ENCODE data around the gene FXYD3.

FXYD3 gene, protein sequence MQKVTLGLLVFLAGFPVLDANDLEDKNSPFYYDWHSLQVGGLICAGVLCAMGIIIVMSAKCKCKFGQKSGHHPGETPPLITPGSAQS

DNA sequence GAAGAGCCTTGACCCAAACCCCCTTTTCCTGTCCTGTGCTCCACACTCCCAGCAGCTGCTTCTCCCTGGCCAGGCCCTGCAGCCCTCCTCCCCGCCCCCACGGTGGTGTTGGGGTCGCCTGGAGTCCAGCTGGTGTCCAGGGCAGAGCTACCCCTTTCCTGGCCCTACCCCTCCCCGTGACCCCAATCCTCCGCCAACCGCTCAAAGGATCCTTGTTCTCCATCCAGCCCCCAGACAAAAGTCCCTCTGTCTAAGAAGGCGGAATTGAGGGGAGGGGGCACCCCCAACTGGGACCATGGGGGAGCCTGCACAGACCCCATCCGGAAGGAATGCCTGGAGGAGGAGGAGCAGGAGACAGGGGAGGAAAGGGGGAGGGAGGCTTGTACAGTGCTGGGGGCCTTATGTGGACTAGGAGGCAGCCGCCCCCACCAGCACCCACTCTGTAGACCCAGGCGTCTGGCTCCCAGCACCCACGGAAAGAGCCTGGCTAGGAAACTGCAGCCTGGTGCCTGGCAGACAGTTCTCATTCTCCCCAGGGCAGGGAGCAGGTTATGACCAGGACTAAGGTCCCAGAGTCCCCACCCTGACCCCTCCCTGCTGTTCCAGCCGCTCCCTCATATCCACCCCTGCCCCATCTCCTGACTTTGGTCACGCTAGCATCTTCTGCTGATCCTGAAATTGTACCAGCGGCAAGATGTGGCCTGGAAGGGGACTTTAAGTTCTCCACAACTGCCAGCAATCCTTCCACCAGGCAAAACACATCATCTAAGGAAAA lies at the start of gene FXYD3:
TSS of gene FXYD3 (plus strand) at position 647 of the 775 bp plus-strand sequence. CDS start 3,554 bp downstream, outside the sequence.
- H3K36me3 ChIP-seq (ENCODE audit: insufficient read depth, low read length) = no peaks in the 10 kb centered on the region
- H3K9me3 ChIP-seq (ENCODE audit: low read length) = no peaks in the 10 kb centered on the region
- H2AFZ ChIP-seq (ENCODE audit: low read depth, low read length) = peak within 1 kb of the TSS; percentile 64
- peaks cover 11% of the 10 kb centered on the region for H3K4me1 ChIP-seq (ENCODE audit: insufficient read depth, low read length)
- no peak within 1 kb of the TSS for H3K4me3 ChIP-seq (ENCODE audit: low read length)
- peaks cover 20% of the 10 kb centered on the region for H3K27me3 ChIP-seq (ENCODE audit: insufficient read depth, low read length)

DNA sequence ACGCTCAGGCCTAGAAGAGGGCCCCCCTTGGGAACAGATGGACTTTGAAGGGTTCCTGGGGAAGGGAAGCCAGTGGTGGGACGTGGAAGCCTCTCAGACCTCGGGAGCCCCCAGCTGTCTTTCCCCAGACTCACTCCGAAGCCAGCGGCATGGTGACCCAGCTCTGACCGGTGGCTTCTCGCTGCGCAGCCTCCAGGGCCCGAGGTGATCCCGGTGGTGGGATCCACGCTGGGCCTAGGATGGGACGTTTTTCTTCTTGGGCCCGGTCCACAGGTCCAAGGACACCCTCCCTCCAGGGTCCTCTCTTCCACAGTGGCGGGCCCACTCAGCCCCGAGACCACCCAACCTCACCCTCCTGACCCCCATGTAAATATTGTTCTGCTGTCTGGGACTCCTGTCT lies 49.5 kb upstream of the FXYD3 start:
- H3K9me3 ChIP-seq (ENCODE audit: low read length) = peaks cover 3% of the 10 kb centered on the region
- H3K27me3 ChIP-seq (ENCODE audit: insufficient read depth, low read length) = no peaks in the 10 kb centered on the region
- no peaks in the 10 kb centered on the region for H3K36me3 ChIP-seq (ENCODE audit: insufficient read depth, low read length)
- no peak overlapping the region for H2AFZ ChIP-seq (ENCODE audit: low read depth, low read length)
- H3K4me3 ChIP-seq (ENCODE audit: low read length) = no peak overlapping the region
- no peaks in the 10 kb centered on the region for H3K4me1 ChIP-seq (ENCODE audit: insufficient read depth, low read length)

DNA sequence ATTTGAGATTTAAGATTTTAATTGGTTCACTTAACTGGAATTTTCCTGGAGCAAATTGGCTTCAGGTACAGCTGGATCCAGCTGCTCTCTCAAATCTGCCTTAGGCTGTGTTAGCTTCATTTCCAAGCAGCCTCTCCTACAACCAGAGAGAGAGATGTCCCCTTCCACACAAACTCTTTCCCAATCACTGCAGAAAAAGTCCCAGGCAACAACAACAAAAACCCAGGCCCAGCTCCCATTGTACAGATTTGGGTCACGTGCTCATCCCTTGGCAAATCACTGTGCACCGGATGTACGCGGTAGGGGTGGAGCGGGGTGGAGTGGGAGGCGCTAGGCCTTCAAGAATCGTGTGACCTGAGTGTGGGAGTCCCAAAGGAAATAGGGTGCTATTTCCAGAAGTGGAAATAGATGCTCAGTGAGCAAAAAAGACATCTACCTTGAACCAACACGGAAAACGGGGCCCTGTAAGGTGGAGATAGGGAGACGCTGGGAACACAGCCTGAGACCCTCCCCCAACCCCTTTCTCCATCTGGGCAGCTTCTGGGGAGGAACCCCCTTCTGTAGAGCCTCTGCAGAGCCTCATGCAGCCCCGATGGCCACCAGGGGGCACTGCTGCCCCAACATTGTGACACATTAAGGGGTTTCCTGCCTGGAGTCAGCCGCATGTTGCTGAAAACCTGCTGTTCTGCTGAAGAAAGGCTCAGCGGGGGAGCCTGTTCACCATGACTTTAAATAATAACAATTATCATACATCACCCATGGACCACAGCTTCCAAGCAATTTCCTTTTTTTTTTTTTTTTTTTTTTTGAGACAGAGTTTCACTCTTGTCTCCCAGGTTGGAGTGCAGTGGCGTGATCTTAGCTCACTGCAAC lies 48.7 kb upstream of the FXYD3 start:
- Histone ChIP-seq H3K36me3 (ENCODE audit: insufficient read depth, low read length) (no peaks in the 10 kb centered on the region), H2AFZ (ENCODE audit: low read depth, low read length) (no peak overlapping the region), H3K4me3 (ENCODE audit: low read length) (no peak overlapping the region), H3K9me3 (ENCODE audit: low read length) (peaks cover 3% of the 10 kb centered on the region), H3K27me3 (ENCODE audit: insufficient read depth, low read length) (no peaks in the 10 kb centered on the region), H3K4me1 (ENCODE audit: insufficient read depth, low read length) (no peaks in the 10 kb centered on the region)

DNA sequence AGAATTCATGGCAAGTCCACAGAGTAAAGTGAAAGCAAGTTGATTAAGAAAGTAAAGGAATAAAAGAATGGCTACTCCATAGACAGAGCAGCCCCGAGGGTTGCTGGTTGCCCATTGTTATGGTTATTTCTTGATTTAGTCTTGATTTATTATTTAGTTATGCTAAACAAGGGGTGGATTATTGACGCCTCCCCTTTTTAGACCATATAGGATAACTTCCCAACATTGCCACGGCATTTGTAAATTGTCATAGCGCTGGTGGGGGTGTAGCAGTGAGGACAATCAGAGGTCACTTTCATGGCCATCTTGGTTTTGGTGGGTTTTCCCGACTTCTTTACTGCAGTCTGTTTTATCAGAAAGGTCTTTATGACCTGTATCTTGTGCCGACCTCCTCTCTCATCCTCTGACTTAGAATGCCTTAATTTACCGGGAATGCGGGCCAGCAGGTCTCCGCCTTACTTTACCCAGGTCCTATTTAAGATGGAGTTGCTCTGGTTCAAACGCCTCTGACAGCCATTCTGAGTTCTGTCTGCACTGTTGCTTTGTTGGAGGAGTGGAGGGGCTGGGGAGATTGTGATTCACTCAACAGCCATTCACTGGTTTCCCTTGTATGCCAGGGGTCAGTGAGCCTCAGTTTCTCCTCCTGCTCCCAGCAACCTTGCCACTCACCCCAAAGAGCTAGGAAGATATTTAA lies 46.5 kb upstream of the FXYD3 start:
- Histone ChIP-seq H3K4me3 (ENCODE audit: low read length) (no peak overlapping the region), H3K4me1 (ENCODE audit: insufficient read depth, low read length) (no peaks in the 10 kb centered on the region)

DNA sequence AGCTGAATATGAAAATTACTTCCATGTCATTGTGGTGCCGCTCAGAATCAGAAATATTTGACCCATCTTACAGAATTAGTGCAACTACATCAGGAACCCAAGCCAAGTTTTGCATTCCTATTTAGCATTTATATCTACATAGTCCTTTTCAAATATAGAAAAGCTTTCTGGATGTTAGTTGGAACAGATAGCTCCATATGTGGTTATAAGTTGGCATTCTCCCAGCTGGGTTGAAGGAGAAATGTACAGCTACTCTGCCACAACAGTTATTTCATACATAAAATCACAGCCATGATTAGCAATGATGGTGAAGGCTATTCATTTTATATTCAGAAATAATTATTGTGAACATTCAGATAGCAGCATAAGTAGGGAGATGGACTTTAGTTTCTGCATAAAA lies 45.9 kb upstream of the FXYD3 start:
- peaks cover 4% of the 10 kb centered on the region for H3K27me3 ChIP-seq (ENCODE audit: insufficient read depth, low read length)
- peaks cover 3% of the 10 kb centered on the region for H3K9me3 ChIP-seq (ENCODE audit: low read length)
- no peak overlapping the region for H2AFZ ChIP-seq (ENCODE audit: low read depth, low read length)
- H3K36me3 ChIP-seq (ENCODE audit: insufficient read depth, low read length) = no peaks in the 10 kb centered on the region
- H3K4me3 ChIP-seq (ENCODE audit: low read length) = no peak overlapping the region
- H3K4me1 ChIP-seq (ENCODE audit: insufficient read depth, low read length) = no peaks in the 10 kb centered on the region

More for the DNA sequence above, 46.5 kb upstream of the FXYD3 start:
- H3K27me3 ChIP-seq (ENCODE audit: insufficient read depth, low read length) = peaks cover 4% of the 10 kb centered on the region
- no peaks in the 10 kb centered on the region for H3K36me3 ChIP-seq (ENCODE audit: insufficient read depth, low read length)
- peaks cover 3% of the 10 kb centered on the region for H3K9me3 ChIP-seq (ENCODE audit: low read length)
- no peak overlapping the region for H2AFZ ChIP-seq (ENCODE audit: low read depth, low read length)

DNA sequence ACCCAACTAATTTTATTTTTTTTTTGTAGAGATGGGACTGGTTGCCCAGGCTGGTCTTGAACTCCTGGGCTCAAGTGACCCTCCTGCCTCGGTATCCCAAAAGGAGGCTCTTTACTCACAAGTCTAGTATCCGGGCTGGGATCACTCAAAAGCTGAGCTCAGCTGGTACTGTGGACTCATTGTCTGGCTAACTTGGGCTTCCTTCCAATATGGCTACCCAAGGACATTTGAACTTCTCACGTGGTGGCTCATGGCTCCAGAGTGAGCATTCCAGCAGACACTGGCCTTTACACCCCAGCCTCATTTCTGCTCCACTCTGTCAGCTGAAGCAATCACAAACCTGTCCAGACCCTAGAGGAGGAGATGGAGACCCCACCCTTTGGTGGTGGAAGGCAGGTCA lies 45.2 kb upstream of the FXYD3 start:
- no peak overlapping the region for H3K4me3 ChIP-seq (ENCODE audit: low read length)
- H3K27me3 ChIP-seq (ENCODE audit: insufficient read depth, low read length) = peaks cover 7% of the 10 kb centered on the region
- peaks cover 3% of the 10 kb centered on the region for H3K9me3 ChIP-seq (ENCODE audit: low read length)
- no peak overlapping the region for H2AFZ ChIP-seq (ENCODE audit: low read depth, low read length)
- no peaks in the 10 kb centered on the region for H3K36me3 ChIP-seq (ENCODE audit: insufficient read depth, low read length)
- no peaks in the 10 kb centered on the region for H3K4me1 ChIP-seq (ENCODE audit: insufficient read depth, low read length)

DNA sequence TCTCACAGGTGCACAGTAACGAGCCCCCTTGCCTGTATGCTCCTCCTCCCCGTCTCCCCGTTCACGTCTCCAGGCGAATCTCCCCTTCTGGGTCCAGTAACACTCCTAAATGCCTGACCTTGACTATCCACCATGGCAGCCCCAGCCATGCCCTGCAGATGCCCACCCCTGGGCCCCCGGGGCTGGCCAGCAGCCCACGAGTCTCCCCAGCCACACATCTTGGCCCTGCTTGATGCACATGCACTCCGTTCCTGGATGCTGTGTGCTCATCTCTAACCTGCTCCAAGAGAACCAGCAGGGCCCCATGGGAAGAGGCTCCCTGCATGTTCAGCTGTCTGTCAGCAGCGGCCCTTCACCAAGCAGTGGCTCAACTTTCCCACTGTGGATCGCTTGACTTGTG lies 42.1 kb upstream of the FXYD3 start:
- Histone ChIP-seq H2AFZ (ENCODE audit: low read depth, low read length) (no peak overlapping the region), H3K4me3 (ENCODE audit: low read length) (no peak overlapping the region), H3K9me3 (ENCODE audit: low read length) (peaks cover 3% of the 10 kb centered on the region), H3K27me3 (ENCODE audit: insufficient read depth, low read length) (peaks cover 7% of the 10 kb centered on the region), H3K36me3 (ENCODE audit: insufficient read depth, low read length) (no peaks in the 10 kb centered on the region), H3K4me1 (ENCODE audit: insufficient read depth, low read length) (no peaks in the 10 kb centered on the region)

DNA sequence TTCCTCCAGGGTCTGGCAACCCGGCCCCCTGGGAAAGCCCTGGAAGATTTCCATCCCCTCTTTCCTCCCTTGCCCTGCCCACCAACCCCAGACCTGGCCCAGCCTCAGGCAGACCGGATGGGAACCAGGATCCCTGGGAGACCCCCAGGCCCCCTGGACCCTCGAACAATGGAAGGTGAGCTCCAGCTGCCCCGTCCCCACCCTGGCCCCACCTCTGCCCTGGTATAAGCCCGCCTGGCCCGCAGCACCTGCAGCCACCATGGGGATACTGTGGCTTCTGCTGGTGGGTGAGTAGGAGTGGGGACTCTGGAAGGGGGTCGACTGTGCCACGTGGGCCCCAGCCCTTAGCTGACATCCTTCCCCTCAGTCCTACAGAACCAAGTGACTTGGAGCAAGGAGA lies 41.7 kb upstream of the FXYD3 start:
- peaks cover 7% of the 10 kb centered on the region for H3K27me3 ChIP-seq (ENCODE audit: insufficient read depth, low read length)
- H3K9me3 ChIP-seq (ENCODE audit: low read length) = peaks cover 3% of the 10 kb centered on the region

DNA sequence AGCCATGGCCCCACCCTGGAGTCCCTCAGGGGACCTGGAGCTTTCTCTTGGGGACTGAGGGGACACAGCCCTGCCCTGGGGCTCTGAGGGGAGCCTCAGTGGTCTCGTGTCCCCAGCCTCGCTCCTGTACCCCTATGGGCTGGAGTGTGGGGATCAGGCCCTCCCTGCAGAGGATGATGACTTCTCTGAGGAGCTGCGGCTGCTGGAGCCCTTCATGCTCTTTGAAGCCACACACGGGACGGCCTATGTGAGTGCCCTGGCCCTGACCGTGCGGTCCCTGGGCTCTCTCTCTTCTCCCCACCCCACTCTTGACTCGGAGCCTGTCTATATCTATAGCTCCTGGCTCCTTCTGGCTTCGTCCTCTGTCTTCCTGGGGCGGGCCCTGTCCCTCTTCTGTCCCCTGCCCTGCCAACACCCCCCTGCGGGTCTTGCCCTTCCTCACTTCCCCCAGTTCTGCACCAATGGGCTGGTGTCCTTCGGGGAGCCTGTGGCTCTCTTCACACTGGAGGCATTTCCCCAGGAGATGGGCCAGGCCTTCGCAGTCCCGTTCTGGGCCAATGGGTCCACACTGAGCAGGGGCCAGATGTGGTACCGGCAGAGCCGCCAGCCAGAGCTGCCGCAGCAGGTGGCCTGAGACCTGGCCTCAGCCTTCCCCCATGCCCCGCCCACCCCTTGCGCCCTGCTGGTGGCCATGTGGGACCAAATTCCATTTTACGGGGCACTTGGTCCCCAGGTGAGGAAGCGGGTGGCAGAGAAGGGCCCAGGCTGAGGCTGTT lies 41.0 kb upstream of the FXYD3 start:
- peaks cover 10% of the 10 kb centered on the region for H3K27me3 ChIP-seq (ENCODE audit: insufficient read depth, low read length)
- H3K4me1 ChIP-seq (ENCODE audit: insufficient read depth, low read length) = no peaks in the 10 kb centered on the region
- H2AFZ ChIP-seq (ENCODE audit: low read depth, low read length) = no peak overlapping the region
- H3K9me3 ChIP-seq (ENCODE audit: low read length) = peaks cover 3% of the 10 kb centered on the region
- no peak overlapping the region for H3K4me3 ChIP-seq (ENCODE audit: low read length)
- H3K36me3 ChIP-seq (ENCODE audit: insufficient read depth, low read length) = no peaks in the 10 kb centered on the region

More for the DNA sequence above, 41.7 kb upstream of the FXYD3 start:
- Histone ChIP-seq H2AFZ (ENCODE audit: low read depth, low read length) (no peak overlapping the region), H3K4me3 (ENCODE audit: low read length) (no peak overlapping the region), H3K36me3 (ENCODE audit: insufficient read depth, low read length) (no peaks in the 10 kb centered on the region), H3K4me1 (ENCODE audit: insufficient read depth, low read length) (no peaks in the 10 kb centered on the region)

DNA sequence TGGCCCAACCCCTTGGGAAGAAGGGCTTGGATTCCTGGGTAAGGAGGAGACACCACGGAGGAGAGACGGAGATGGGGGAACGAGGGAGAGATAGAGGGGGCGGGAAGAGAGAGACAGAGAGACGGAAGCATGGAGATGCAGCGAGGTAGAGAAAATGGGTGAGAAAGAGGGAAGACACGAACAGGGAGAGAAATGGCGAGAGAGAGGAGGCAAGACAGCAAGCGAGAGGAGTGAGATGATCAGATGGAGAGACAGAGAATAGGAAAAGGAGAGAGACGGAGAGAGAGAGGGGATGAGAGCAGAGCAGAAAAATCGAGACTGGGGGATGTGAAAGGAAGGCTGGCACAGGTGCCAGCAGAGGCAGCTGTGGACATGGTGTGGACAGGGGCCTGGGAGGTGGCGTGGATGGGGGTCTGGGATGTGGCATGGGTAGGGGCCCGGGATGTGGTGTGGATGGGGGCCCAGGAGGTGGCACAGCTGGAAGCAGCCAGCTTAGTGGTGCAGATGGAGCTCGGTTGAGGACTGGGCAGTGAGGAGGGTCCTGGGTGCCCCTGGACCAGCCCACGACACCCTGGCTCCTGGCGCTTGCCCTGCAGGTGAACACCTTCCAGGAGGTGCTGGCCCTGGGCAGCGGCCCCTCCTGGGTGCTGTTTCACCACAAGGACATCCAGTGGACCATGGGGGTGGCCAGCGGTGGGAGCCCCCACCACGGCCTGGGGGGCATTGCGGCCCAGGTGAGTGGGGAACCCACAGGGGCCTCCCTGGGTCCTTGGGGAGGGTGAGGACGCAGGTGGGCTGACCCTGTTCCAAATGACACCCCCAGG lies 40.2 kb upstream of the FXYD3 start:
- H3K4me3 ChIP-seq (ENCODE audit: low read length) = no peak overlapping the region
- no peaks in the 10 kb centered on the region for H3K4me1 ChIP-seq (ENCODE audit: insufficient read depth, low read length)
- no peak overlapping the region for H2AFZ ChIP-seq (ENCODE audit: low read depth, low read length)
- H3K27me3 ChIP-seq (ENCODE audit: insufficient read depth, low read length) = peaks cover 17% of the 10 kb centered on the region
- H3K36me3 ChIP-seq (ENCODE audit: insufficient read depth, low read length) = no peaks in the 10 kb centered on the region
- peaks cover 3% of the 10 kb centered on the region for H3K9me3 ChIP-seq (ENCODE audit: low read length)

DNA sequence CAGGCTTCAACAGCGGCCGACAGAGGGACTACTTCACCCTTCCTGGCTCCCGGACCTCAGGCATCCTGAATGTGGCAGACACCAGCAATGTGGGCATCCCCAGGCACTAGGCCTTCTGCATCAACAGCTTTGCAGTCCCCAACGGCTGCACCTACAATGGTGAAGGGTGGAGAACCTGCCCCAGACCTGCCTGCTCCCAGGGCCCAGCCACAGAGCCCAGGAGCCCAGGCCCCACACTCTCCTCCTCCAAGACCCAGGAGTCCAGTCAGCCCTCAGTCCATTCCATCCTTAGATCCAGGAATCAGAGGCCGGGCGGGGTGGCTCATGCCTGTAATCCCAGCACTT lies 39.6 kb upstream of the FXYD3 start:
- no peaks in the 10 kb centered on the region for H3K9me3 ChIP-seq (ENCODE audit: low read length)
- no peak overlapping the region for H3K4me3 ChIP-seq (ENCODE audit: low read length)
- H3K27me3 ChIP-seq (ENCODE audit: insufficient read depth, low read length) = peaks cover 17% of the 10 kb centered on the region
- H3K4me1 ChIP-seq (ENCODE audit: insufficient read depth, low read length) = no peaks in the 10 kb centered on the region
- H2AFZ ChIP-seq (ENCODE audit: low read depth, low read length) = no peak overlapping the region
- no peaks in the 10 kb centered on the region for H3K36me3 ChIP-seq (ENCODE audit: insufficient read depth, low read length)

DNA sequence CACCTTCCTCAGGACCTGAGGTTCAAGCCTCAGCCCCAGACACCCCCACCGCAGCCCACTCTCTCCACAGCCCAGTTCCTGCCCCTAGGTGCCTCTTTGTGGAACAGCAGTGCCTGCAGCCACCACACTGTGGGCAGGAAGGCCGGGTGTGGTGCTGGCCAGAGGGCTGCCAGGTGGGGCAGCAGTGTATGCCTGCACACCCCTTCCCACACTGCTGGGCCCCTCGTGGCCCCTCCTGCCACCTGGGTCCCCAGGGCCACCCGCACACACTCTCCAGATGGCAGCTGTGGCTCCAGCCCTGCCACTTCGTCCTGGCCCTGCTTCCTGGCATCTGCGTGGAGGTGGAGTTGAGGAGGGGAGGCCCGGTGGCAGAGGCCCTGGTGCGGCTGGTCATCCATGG lies 39.0 kb upstream of the FXYD3 start:
- Histone ChIP-seq H3K4me1 (ENCODE audit: insufficient read depth, low read length) (no peaks in the 10 kb centered on the region), H3K4me3 (ENCODE audit: low read length) (no peak overlapping the region), H2AFZ (ENCODE audit: low read depth, low read length) (no peak overlapping the region), H3K27me3 (ENCODE audit: insufficient read depth, low read length) (peaks cover 17% of the 10 kb centered on the region), H3K36me3 (ENCODE audit: insufficient read depth, low read length) (no peaks in the 10 kb centered on the region), H3K9me3 (ENCODE audit: low read length) (no peaks in the 10 kb centered on the region)

Measured in neuron (in vitro differentiated cells).